Activated CD4-positive, alpha-beta memory T cell treated with anti-CD3 and anti-CD28 coated beads, Interleukin-2, amount 10 ng/mL, durations not matched to agents 7 days and 5 days (primary cell): ENCODE data around the gene TTLL4. TPM values are rescaled to one million over a fixed set of nuclear protein-coding genes. Genes with fewer than 3 reads are reported as not detected.
"Not testable (repeated sequence)": the region's sequence is repeated elsewhere in the genome, so short reads cannot be mapped to it uniquely, and the experiment has no call there.

Experiments
- CTCF ChIA-PET: fragments of 350-600 bp; sonication (Branson Sonifier 250); formaldehyde crosslinking; loops from one replicate; lab custom pipeline; 2021; ENCODE audit warnings: antibody characterized with exemption, inconsistent platforms; lab: Charles Lee
- POLR2A ChIA-PET: fragments of 350-600 bp; sonication (Branson Sonifier 250); formaldehyde crosslinking; loops from one replicate; lab custom pipeline; 2021; ENCODE audit warnings: antibody characterized with exemption; lab: Charles Lee
- DNase-seq: peaks from one replicate; pipeline ENCODE4 v3.0.0-alpha.2; 2020
- H3K27ac Mint-ChIP-seq: one replicate; pipeline ENCODE4 v1.8.0; 2021; ENCODE audit warnings: mild to moderate bottlenecking, mixed read lengths
- H3K27me3 Mint-ChIP-seq: one replicate; pipeline ENCODE4 v1.8.0; 2021; ENCODE audit warnings: mixed read lengths
- H3K36me3 Mint-ChIP-seq: one replicate; pipeline ENCODE4 v1.8.0; 2021; ENCODE audit warnings: low read depth, mixed read lengths
- H3K4me1 Mint-ChIP-seq: one replicate; pipeline ENCODE4 v1.8.0; 2021; ENCODE audit warnings: mixed read lengths
- H3K4me3 Mint-ChIP-seq: one replicate; pipeline ENCODE4 v1.8.0; 2021; ENCODE audit warnings: mild to moderate bottlenecking, mixed read lengths
- H3K9me3 Mint-ChIP-seq: one replicate; pipeline ENCODE4 v1.8.0; 2021; ENCODE audit warnings: mixed read lengths
- total RNA-seq, 2 experiments: library from RNA; stranded (reverse); gene quantifications; one replicate each; pipeline ENCODE4 v1.2.3, GENCODE V29; 2021

The TTLL4 gene
- 10 to 100 TPM; 27.6 to 29.2 TPM for total RNA-seq

GRCh38 chr2:218710687-218711549 is at the start of gene TTLL4:
TSS of gene TTLL4 (plus strand) at chr2:218710835. CDS start at chr2:218737677, 26,842 bp downstream.
- H3K4me3 Mint-ChIP-seq: peak within 1 kb of the TSS; percentile 93
- CTCF ChIA-PET: interaction anchor here (0.6 to 3.4 kb wide), 32 partner anchors 8 to 677 kb away, joined by 3 to 32 read pairs (median 4); partner anchors contain the start of genes BCS1L, DNPEP, RNF25 and STK36
- DNase-seq: peak; percentile 98
- peak within 1 kb of the TSS; percentile 79 for H3K27ac Mint-ChIP-seq
- no peaks in the 10 kb centered on the region for H3K9me3 Mint-ChIP-seq
- peaks cover 62% of the 10 kb centered on the region for H3K4me1 Mint-ChIP-seq
- peaks cover 7% of the 10 kb centered on the region for H3K36me3 Mint-ChIP-seq
- H3K27me3 Mint-ChIP-seq: no peaks in the 10 kb centered on the region
- POLR2A ChIA-PET: interaction anchor here (0.6 to 1.9 kb wide), 8 partner anchors 10 to 491 kb away, joined by 3 to 18 read pairs (median 6); partner anchors contain the start of genes BCS1L, RNF25, STK36 and ZNF142

GRCh38 chr2:218662377-218662776 is 48.3 kb upstream of the TTLL4 start:
- H3K9me3 Mint-ChIP-seq: no peaks in the 10 kb centered on the region
- POLR2A ChIA-PET: interaction anchor here (6.3 kb wide), 1 partner anchor 10 kb away, joined by 76 read pairs; the partner anchor contains the start of genes RNF25 and STK36
- H3K4me3 Mint-ChIP-seq: no peak overlapping the region
- H3K27me3 Mint-ChIP-seq: no peaks in the 10 kb centered on the region
- H3K4me1 Mint-ChIP-seq: peaks cover 35% of the 10 kb centered on the region
- CTCF ChIA-PET: interaction anchor here (5.2 kb wide), 1 partner anchor 11 kb away, joined by 47 read pairs; the partner anchor contains the start of genes RNF25 and STK36
- DNase-seq: no peak
- H3K27ac Mint-ChIP-seq: no peak overlapping the region
- H3K36me3 Mint-ChIP-seq: peaks cover 55% of the 10 kb centered on the region

- ChIA-PET POLR2A (interaction anchor here (6.3 kb wide), 1 partner anchor 10 kb away, joined by 76 read pairs; the partner anchor contains the start of genes RNF25 and STK36), CTCF (interaction anchor here (0.5 kb wide), 1 partner anchor 389 kb away, joined by 3 read pairs; no protein-coding TSS in a partner anchor)
- Mint-ChIP-seq H3K36me3 (peaks cover 54% of the 10 kb centered on the region), H3K27ac (no peak overlapping the region), H3K27me3 (no peaks in the 10 kb centered on the region), H3K9me3 (no peaks in the 10 kb centered on the region), H3K4me1 (peaks cover 32% of the 10 kb centered on the region), H3K4me3 (no peak overlapping the region)
- DNase-seq: no peak
These were observed 47.8 kb upstream of the TTLL4 start for GRCh38 chr2:218662827-218663226.

- Mint-ChIP-seq H3K27me3 (no peaks in the 10 kb centered on the region), H3K9me3 (no peaks in the 10 kb centered on the region), H3K4me1 (peaks cover 21% of the 10 kb centered on the region), H3K27ac (no peak overlapping the region), H3K36me3 (peaks cover 53% of the 10 kb centered on the region), H3K4me3 (no peak overlapping the region)
- CTCF ChIA-PET: no interaction called here
- no peak for DNase-seq
- POLR2A ChIA-PET: no interaction called here
These were observed 46.7 kb upstream of the TTLL4 start for GRCh38 chr2:218663901-218664300.

DNA sequence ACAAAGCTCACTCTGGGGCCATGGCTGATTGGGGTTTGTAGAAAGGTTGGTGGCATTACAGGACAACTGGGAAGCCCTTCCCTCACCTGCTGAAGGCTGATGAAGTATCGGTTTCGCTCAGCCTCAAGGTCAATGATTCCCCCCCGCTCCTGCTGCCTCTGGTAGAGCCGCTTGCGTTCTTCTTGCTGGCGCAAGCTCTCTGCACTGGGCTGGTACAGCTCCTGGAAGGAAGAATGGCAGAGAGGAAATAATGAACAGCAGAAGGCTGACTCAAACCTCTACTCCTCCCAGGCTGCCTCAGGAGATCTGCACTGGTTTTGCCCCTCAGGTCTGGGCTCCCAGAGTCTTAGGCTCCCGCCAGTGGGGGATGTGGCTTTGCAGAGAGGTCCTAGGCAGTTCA is 46.0 kb upstream of the TTLL4 start:
- no peaks in the 10 kb centered on the region for H3K27me3 Mint-ChIP-seq
- H3K27ac Mint-ChIP-seq: no peak overlapping the region
- POLR2A ChIA-PET: no interaction called here
- CTCF ChIA-PET: no interaction called here
- no peak overlapping the region for H3K4me3 Mint-ChIP-seq
- DNase-seq: no peak
- peaks cover 49% of the 10 kb centered on the region for H3K36me3 Mint-ChIP-seq
- H3K9me3 Mint-ChIP-seq: no peaks in the 10 kb centered on the region
- peaks cover 19% of the 10 kb centered on the region for H3K4me1 Mint-ChIP-seq

GRCh38 chr2:218671097-218671653 is 39.5 kb upstream of the TTLL4 start:
- Mint-ChIP-seq H3K9me3 (no peaks in the 10 kb centered on the region), H3K4me3 (peak overlapping the region; percentile 97), H3K27me3 (no peaks in the 10 kb centered on the region), H3K36me3 (peaks cover 11% of the 10 kb centered on the region), H3K4me1 (peaks cover 27% of the 10 kb centered on the region), H3K27ac (peak overlapping the region; percentile 88)
- ChIA-PET CTCF (interaction anchor here (0.7 to 5.5 kb wide), 8 partner anchors 12 to 205 kb away, joined by 3 to 47 read pairs (median 4); partner anchors contain the start of genes BCS1L, TTLL4 and ZNF142), POLR2A (interaction anchor here (0.9 to 4.4 kb wide), 8 partner anchors 11 to 274 kb away, joined by 3 to 76 read pairs (median 6); partner anchors contain the start of genes BCS1L, TTLL4 and ZNF142)
- DNase-seq: no peak

GRCh38 chr2:218671654-218672566 is 38.7 kb upstream of the TTLL4 start, which contains the start of the genes RNF25 and STK36:
TSS of gene RNF25 (minus strand) at chr2:218672002. CDS start at chr2:218671970, 32 bp downstream.
TSS of gene STK36 (plus strand) at chr2:218672086. CDS start at chr2:218672830, 744 bp downstream.
- ChIA-PET POLR2A (interaction anchor here (0.9 to 4.4 kb wide), 9 partner anchors 12 to 275 kb away, joined by 3 to 76 read pairs (median 6); partner anchors contain the start of genes BCS1L, TTLL4 and ZNF142), CTCF (interaction anchor here (0.7 to 5.5 kb wide), 7 partner anchors 12 to 205 kb away, joined by 3 to 47 read pairs (median 4); partner anchors contain the start of genes BCS1L, TTLL4 and ZNF142)
- Mint-ChIP-seq H3K27me3 (no peaks in the 10 kb centered on the region), H3K27ac (peak within 1 kb of the TSS; percentile 88), H3K4me1 (peaks cover 27% of the 10 kb centered on the region), H3K4me3 (peak within 1 kb of the TSS; percentile 97), H3K9me3 (no peaks in the 10 kb centered on the region), H3K36me3 (peaks cover 7% of the 10 kb centered on the region)
- peak; percentile 85 for DNase-seq

DNA sequence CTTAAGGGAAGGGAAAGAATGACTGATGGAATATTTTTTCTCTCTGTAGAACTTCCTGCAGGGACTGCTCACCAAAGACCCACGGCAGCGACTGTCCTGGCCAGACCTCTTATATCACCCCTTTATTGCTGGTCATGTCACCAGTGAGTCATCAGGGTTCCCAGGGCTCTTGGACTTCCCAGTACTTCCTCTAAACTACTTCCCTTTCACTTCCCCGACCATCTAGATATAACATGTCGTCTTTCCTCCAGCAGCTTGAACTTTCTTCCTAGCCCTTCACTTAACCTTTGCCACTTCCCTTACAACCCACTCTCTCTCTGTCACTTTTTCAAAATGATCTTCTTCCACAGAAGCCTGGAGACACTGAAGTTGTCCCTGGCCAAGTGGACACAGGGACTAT is 31.5 kb upstream of the TTLL4 start:
- CTCF ChIA-PET: interaction anchor here (1.5 kb wide), 1 partner anchor 115 kb away, joined by 3 read pairs; no protein-coding TSS in a partner anchor

GRCh38 chr2:218680061-218680460 is 30.6 kb upstream of the TTLL4 start:
- no peak overlapping the region for H3K27ac Mint-ChIP-seq
- no peak overlapping the region for H3K4me3 Mint-ChIP-seq
- H3K27me3 Mint-ChIP-seq: no peaks in the 10 kb centered on the region
- H3K4me1 Mint-ChIP-seq: no peaks in the 10 kb centered on the region
- no peaks in the 10 kb centered on the region for H3K9me3 Mint-ChIP-seq
- DNase-seq: no peak
- ChIA-PET CTCF (interaction anchor here (1.0 kb wide), 1 partner anchor 23 kb away, joined by 4 read pairs; no protein-coding TSS in a partner anchor), POLR2A (no interaction called here)
- peaks cover 2% of the 10 kb centered on the region for H3K36me3 Mint-ChIP-seq

More for the DNA sequence above, 31.5 kb upstream of the TTLL4 start:
- no peaks in the 10 kb centered on the region for H3K9me3 Mint-ChIP-seq
- H3K36me3 Mint-ChIP-seq: no peaks in the 10 kb centered on the region
- no peak overlapping the region for H3K4me3 Mint-ChIP-seq
- no peak for DNase-seq
- POLR2A ChIA-PET: no interaction called here
- no peak overlapping the region for H3K27ac Mint-ChIP-seq
- no peaks in the 10 kb centered on the region for H3K4me1 Mint-ChIP-seq
- H3K27me3 Mint-ChIP-seq: no peaks in the 10 kb centered on the region

DNA sequence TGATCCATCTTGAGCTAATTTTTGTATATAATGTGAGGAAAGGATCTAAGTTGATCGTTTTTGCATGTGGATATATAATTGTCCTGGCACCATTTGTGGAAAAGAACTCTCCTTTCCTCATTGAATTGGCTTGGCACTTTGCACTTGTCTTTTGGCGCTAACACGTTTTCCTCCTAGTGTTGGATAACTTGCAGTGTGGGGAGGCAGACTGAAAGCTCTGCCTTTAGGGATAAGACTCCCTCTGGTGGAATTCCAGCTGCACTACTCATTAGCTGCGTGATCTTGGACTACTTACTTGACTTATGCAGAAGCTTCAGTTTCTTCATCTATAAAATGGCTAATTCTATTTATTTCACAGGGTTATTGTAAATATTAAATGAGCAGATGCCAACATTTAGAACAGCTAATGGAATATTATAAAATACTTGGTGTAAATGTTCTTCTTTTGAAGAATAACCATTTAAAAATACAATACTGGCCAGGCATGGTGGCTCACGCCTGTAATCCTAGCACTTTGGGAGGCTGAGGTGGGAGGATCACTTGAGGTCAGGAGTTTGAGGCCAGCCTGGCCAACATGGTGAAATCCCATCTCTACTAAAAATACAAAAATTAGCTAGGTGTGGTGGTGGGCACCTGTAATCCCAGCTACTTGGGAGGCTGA is 23.1 kb upstream of the TTLL4 start:
- DNase-seq: peak; percentile 33
- not testable (repeated sequence) for H3K27me3 Mint-ChIP-seq, H3K9me3 Mint-ChIP-seq, H3K27ac Mint-ChIP-seq, H3K36me3 Mint-ChIP-seq, H3K4me1 Mint-ChIP-seq, H3K4me3 Mint-ChIP-seq
- CTCF ChIA-PET: interaction anchor here (0.7 to 2.4 kb wide), 16 partner anchors 9 to 210 kb away, joined by 3 to 27 read pairs (median 4); partner anchors contain the start of genes BCS1L, RNF25, STK36 and ZNF142
- POLR2A ChIA-PET: interaction anchor here (1.0 to 2.2 kb wide), 4 partner anchors 11 to 397 kb away, joined by 3 to 9 read pairs (median 4); partner anchors contain the start of genes BCS1L and ZNF142

DNA sequence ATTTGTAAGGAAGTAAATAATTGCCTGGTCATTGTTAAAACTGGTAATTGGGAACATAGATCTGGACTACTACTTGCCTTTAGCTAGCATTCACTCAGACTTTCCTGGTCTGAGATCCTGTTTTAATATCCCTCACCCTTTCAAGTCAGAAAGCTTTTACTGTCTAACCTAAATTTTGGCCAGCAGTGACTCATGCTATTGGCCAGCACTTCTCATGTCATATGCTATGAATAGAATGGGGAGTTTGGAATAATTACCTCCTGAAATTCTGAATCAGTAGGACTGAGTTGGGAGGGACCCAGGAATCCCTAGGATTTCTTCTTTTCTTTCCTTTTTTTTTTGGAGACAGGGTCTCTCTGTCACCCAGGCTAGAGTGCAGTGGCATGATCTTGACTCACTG is 19.4 kb upstream of the TTLL4 start:
- no peak overlapping the region for H3K27ac Mint-ChIP-seq
- CTCF ChIA-PET: no interaction called here
- H3K4me3 Mint-ChIP-seq: no peak overlapping the region
- no peaks in the 10 kb centered on the region for H3K4me1 Mint-ChIP-seq
- POLR2A ChIA-PET: no interaction called here
- H3K27me3 Mint-ChIP-seq: no peaks in the 10 kb centered on the region
- peaks cover 4% of the 10 kb centered on the region for H3K36me3 Mint-ChIP-seq
- no peak for DNase-seq
- H3K9me3 Mint-ChIP-seq: no peaks in the 10 kb centered on the region
